AG08396 (cell line): ENCODE data around the gene VPS4B.
A peak's percentile ranks its signal among the peaks of the same experiment; 100 is the strongest.

Experiments used
- DNase-seq: peaks from one replicate; pipeline ENCODE4 v3.0.0; 2012; ENCODE audit warnings: low spot score, mixed read lengths

The VPS4B gene

GRCh38 chr18:63430526-63430925 lies 8.2 kb upstream of the VPS4B start:
- DNase-seq = no peak

GRCh38 chr18:63427558-63427957 lies 5.3 kb upstream of the VPS4B start:
- DNase-seq = no peak

- no peak for DNase-seq
Observed at GRCh38 chr18:63422864-63423304, 608 bp upstream of the VPS4B start.

- DNase-seq = no peak
Observed at GRCh38 chr18:63421514-63421913, 762 bp downstream of the VPS4B start.

GRCh38 chr18:63412953-63413352 lies 9.3 kb downstream of the VPS4B start:
- no peak for DNase-seq

GRCh38 chr18:63410792-63411191 lies 11.5 kb downstream of the VPS4B start:
- peak; percentile 54 for DNase-seq

GRCh38 chr18:63409301-63409700 lies 13.0 kb downstream of the VPS4B start:
- peak; percentile 27 for DNase-seq

- no peak for DNase-seq
Observed at GRCh38 chr18:63407734-63408133, 14.5 kb downstream of the VPS4B start.

- DNase-seq = no peak
Observed at GRCh38 chr18:63405986-63406385, 16.3 kb downstream of the VPS4B start.

- DNase-seq = no peak
Observed at GRCh38 chr18:63402246-63403162, 19.8 kb downstream of the VPS4B start.

- no peak for DNase-seq
Observed at GRCh38 chr18:63399300-63399699, 23.0 kb downstream of the VPS4B start.

GRCh38 chr18:63397349-63397748 lies 24.9 kb downstream of the VPS4B start:
- DNase-seq = no peak

- DNase-seq = no peak
Observed at GRCh38 chr18:63395503-63395902, 26.8 kb downstream of the VPS4B start.

GRCh38 chr18:63394954-63395353 lies 27.3 kb downstream of the VPS4B start:
- no peak for DNase-seq

GRCh38 chr18:63387861-63388260 lies 34.4 kb downstream of the VPS4B start:
- no peak for DNase-seq

- DNase-seq = no peak
Observed at GRCh38 chr18:63382843-63383242, 39.4 kb downstream of the VPS4B start.

- DNase-seq = no peak
Observed at GRCh38 chr18:63379639-63379962, 42.7 kb downstream of the VPS4B start.

- no peak for DNase-seq
Observed at GRCh38 chr18:63378919-63379638, 43.2 kb downstream of the VPS4B start.

- DNase-seq = no peak
Observed at GRCh38 chr18:63377275-63377980, 44.8 kb downstream of the VPS4B start.

GRCh38 chr18:63376538-63376937 lies 45.7 kb downstream of the VPS4B start:
- DNase-seq = no peak

- no peak for DNase-seq
Observed at GRCh38 chr18:63374540-63374939, 47.7 kb downstream of the VPS4B start.

GRCh38 chr18:63373161-63373560 lies 49.1 kb downstream of the VPS4B start:
- no peak for DNase-seq

GRCh38 chr18:63368611-63369010 lies 53.7 kb downstream of the VPS4B start:
- DNase-seq = no peak
